Loucy (cell line): ENCODE results near the gene PLSCR5.

Source experiments
- H2AFZ ChIP-seq: fragments of 200-600 bp; sonication (generic); 2 replicates; pipeline ENCODE4 v1.6.0; 2016; ENCODE audit warnings: antibody characterized with exemption, mild to moderate bottlenecking, low read length, moderate library complexity
- H3F3A ChIP-seq: fragments of 200-600 bp; 2 replicates; pipeline ENCODE4 v1.6.0; 2016; ENCODE audit warnings: antibody characterized with exemption, low read depth, mild to moderate bottlenecking
- H3K27me3 ChIP-seq: fragments of 200-600 bp; sonication (generic); 2 replicates; pipeline ENCODE4 v1.6.1; 2014; ENCODE audit warnings: low read length, mild to moderate bottlenecking; ENCODE audit not compliant: insufficient read depth, poor library complexity, severe bottlenecking
- H3K36me3 ChIP-seq: fragments of 200-600 bp; sonication (generic); 2 replicates; pipeline ENCODE4 v1.6.1; 2016; ENCODE audit warnings: low read length; ENCODE audit not compliant: insufficient read depth
- H3K4me1 ChIP-seq: fragments of 200-600 bp; sonication (generic); 2 replicates; pipeline ENCODE4 v1.5.1; 2014; ENCODE audit warnings: low read length, mild to moderate bottlenecking; ENCODE audit not compliant: insufficient read depth, poor library complexity, severe bottlenecking
- H3K4me2 ChIP-seq: fragments of 200-600 bp; sonication (generic); 2 replicates; pipeline ENCODE4 v1.6.0; 2014; ENCODE audit warnings: antibody characterized with exemption, low read length, low read depth, mild to moderate bottlenecking; ENCODE audit not compliant: poor library complexity, severe bottlenecking
- H3K4me3 ChIP-seq: fragments of 200-600 bp; sonication (generic); 2 replicates; pipeline ENCODE4 v1.5.1; 2014; ENCODE audit warnings: low read length, mild to moderate bottlenecking, mixed read lengths; ENCODE audit not compliant: poor library complexity, severe bottlenecking
- H3K79me2 ChIP-seq: fragments of 200-600 bp; sonication (generic); 2 replicates; pipeline ENCODE4 v1.6.1; 2014; ENCODE audit warnings: low read length; ENCODE audit not compliant: insufficient read depth
- H3K9ac ChIP-seq: fragments of 200-600 bp; sonication (generic); 2 replicates; pipeline ENCODE4 v1.6.0; 2014; ENCODE audit warnings: mild to moderate bottlenecking, low read depth, low read length, moderate library complexity; ENCODE audit not compliant: poor library complexity, severe bottlenecking
- H3K9me2 ChIP-seq: fragments of 200-600 bp; sonication (generic); replicated peaks from 2 replicates; pipeline ENCODE4 v1.6.1; 2016; ENCODE audit warnings: low read depth, low read length, mixed read lengths
- H3K9me3 ChIP-seq: fragments of 200-600 bp; sonication (generic); 2 replicates; pipeline ENCODE4 v1.6.1; 2014; ENCODE audit warnings: mild to moderate bottlenecking, antibody characterized with exemption, low read length, low read depth; ENCODE audit not compliant: insufficient read depth
- H4K20me1 ChIP-seq: fragments of 200-600 bp; sonication (generic); 2 replicates; pipeline ENCODE4 v1.6.0; 2014; ENCODE audit warnings: antibody characterized with exemption, low read length, mild to moderate bottlenecking; ENCODE audit not compliant: insufficient read depth, poor library complexity, severe bottlenecking
- CTCF ChIP-seq: fragments of 200-600 bp; sonication (generic); conservative IDR thresholded peaks from 2 replicates; pipeline ENCODE4 v1.5.1; 2014; ENCODE audit warnings: mild to moderate bottlenecking, antibody characterized with exemption, low read length
- EZH2phosphoT487 ChIP-seq: fragments of 200-600 bp; IDR thresholded peaks from 2 replicates; pipeline ENCODE4 v1.6.1; 2018; ENCODE audit warnings: antibody characterized with exemption, mild to moderate bottlenecking, moderate library complexity, borderline replicate concordance

PLSCR5 gene

GRCh38 chr3:146628671-146629070 lies 23.5 kb upstream of the PLSCR5 start:
- H3K27me3 ChIP-seq: no peaks in the 10 kb centered on the region
- no peak overlapping the region for H3K9ac ChIP-seq
- no peaks in the 10 kb centered on the region for H3K79me2 ChIP-seq
- H3K4me2 ChIP-seq: no peak overlapping the region
- no peaks in the 10 kb centered on the region for H3K9me2 ChIP-seq
- H3K4me1 ChIP-seq: no peaks in the 10 kb centered on the region
- no peaks in the 10 kb centered on the region for H4K20me1 ChIP-seq
- H3K4me3 ChIP-seq: no peak overlapping the region
- no peak overlapping the region for H2AFZ ChIP-seq
- H3F3A ChIP-seq: no peaks in the 10 kb centered on the region
- TF ChIP-seq EZH2phosphoT487: no peak
- TF ChIP-seq CTCF: no peak
- H3K9me3 ChIP-seq: no peaks in the 10 kb centered on the region
- no peaks in the 10 kb centered on the region for H3K36me3 ChIP-seq

- H3K4me1 ChIP-seq: no peaks in the 10 kb centered on the region
- H2AFZ ChIP-seq: no peak overlapping the region
- no peak overlapping the region for H3K4me2 ChIP-seq
- no peak for TF ChIP-seq EZH2phosphoT487
- no peak for TF ChIP-seq CTCF
- no peaks in the 10 kb centered on the region for H3K27me3 ChIP-seq
- no peaks in the 10 kb centered on the region for H3F3A ChIP-seq
- H4K20me1 ChIP-seq: no peaks in the 10 kb centered on the region
- H3K79me2 ChIP-seq: no peaks in the 10 kb centered on the region
- no peaks in the 10 kb centered on the region for H3K9me2 ChIP-seq
- H3K36me3 ChIP-seq: no peaks in the 10 kb centered on the region
- H3K4me3 ChIP-seq: no peak overlapping the region
- H3K9me3 ChIP-seq: no peaks in the 10 kb centered on the region
- H3K9ac ChIP-seq: no peak overlapping the region
Measured at GRCh38 chr3:146626403-146627122, 21.4 kb upstream of the PLSCR5 start.

- peak overlapping the region; percentile 61 for H3K4me2 ChIP-seq
- peak overlapping the region; percentile 60 for H3K4me3 ChIP-seq
- H3K9me3 ChIP-seq: no peaks in the 10 kb centered on the region
- no peaks in the 10 kb centered on the region for H3K27me3 ChIP-seq
- no peaks in the 10 kb centered on the region for H3K4me1 ChIP-seq
- H4K20me1 ChIP-seq: no peaks in the 10 kb centered on the region
- no peaks in the 10 kb centered on the region for H3F3A ChIP-seq
- TF ChIP-seq EZH2phosphoT487 (no peak), CTCF (no peak)
- peak overlapping the region; percentile 91 for H2AFZ ChIP-seq
- H3K9ac ChIP-seq: no peak overlapping the region
- no peaks in the 10 kb centered on the region for H3K9me2 ChIP-seq
- no peaks in the 10 kb centered on the region for H3K79me2 ChIP-seq
- no peaks in the 10 kb centered on the region for H3K36me3 ChIP-seq
Measured at GRCh38 chr3:146625186-146625775, 20.1 kb upstream of the PLSCR5 start.
